ENCODE data around the gene MVD.

Gene MVD

GRCh38 chr16:88635671-88636319 lies 27.1 kb downstream of the MVD start:
- ATAC-seq = no peak
- Mint-ChIP-seq H3K9me3 (peaks cover 3% of the 10 kb centered on the region), H3K27ac (peak overlapping the region; percentile 84), H3K27me3 (peaks cover 9% of the 10 kb centered on the region), H3K4me3 (peak overlapping the region; percentile 63), H3K36me3 (peaks cover 22% of the 10 kb centered on the region), H3K4me1 (peaks cover 80% of the 10 kb centered on the region)

- no peak for ATAC-seq
- H3K9me3 Mint-ChIP-seq = peaks cover 3% of the 10 kb centered on the region
- H3K36me3 Mint-ChIP-seq = peaks cover 25% of the 10 kb centered on the region
- H3K27ac Mint-ChIP-seq = peak overlapping the region; percentile 84
- peaks cover 74% of the 10 kb centered on the region for H3K4me1 Mint-ChIP-seq
- H3K27me3 Mint-ChIP-seq = peaks cover 4% of the 10 kb centered on the region
- peak overlapping the region; percentile 84 for H3K4me3 Mint-ChIP-seq
Measured at GRCh38 chr16:88634994-88635670, 27.8 kb downstream of the MVD start.

- ATAC-seq = peak; percentile 84
- H3K27ac Mint-ChIP-seq = peak overlapping the region; percentile 84
- peaks cover 28% of the 10 kb centered on the region for H3K36me3 Mint-ChIP-seq
- H3K9me3 Mint-ChIP-seq = peaks cover 3% of the 10 kb centered on the region
- no peaks in the 10 kb centered on the region for H3K27me3 Mint-ChIP-seq
- H3K4me1 Mint-ChIP-seq = peaks cover 66% of the 10 kb centered on the region
- peak overlapping the region; percentile 84 for H3K4me3 Mint-ChIP-seq
Measured at GRCh38 chr16:88634141-88634993, 28.5 kb downstream of the MVD start.

GRCh38 chr16:88633684-88634140 lies 29.2 kb downstream of the MVD start:
- Mint-ChIP-seq H3K4me1 (peaks cover 60% of the 10 kb centered on the region), H3K9me3 (peaks cover 3% of the 10 kb centered on the region), H3K27ac (peak overlapping the region; percentile 84), H3K27me3 (no peaks in the 10 kb centered on the region), H3K36me3 (peaks cover 28% of the 10 kb centered on the region), H3K4me3 (peak overlapping the region; percentile 84)
- ATAC-seq = peak; percentile 78

GRCh38 chr16:88632587-88632930 lies 30.3 kb downstream of the MVD start:
- H3K9me3 Mint-ChIP-seq = peaks cover 3% of the 10 kb centered on the region
- no peaks in the 10 kb centered on the region for H3K27me3 Mint-ChIP-seq
- peak overlapping the region; percentile 84 for H3K27ac Mint-ChIP-seq
- H3K36me3 Mint-ChIP-seq = peaks cover 32% of the 10 kb centered on the region
- H3K4me3 Mint-ChIP-seq = no peak overlapping the region
- no peak for ATAC-seq
- peaks cover 48% of the 10 kb centered on the region for H3K4me1 Mint-ChIP-seq

- no peak overlapping the region for H3K4me3 Mint-ChIP-seq
- H3K36me3 Mint-ChIP-seq = peaks cover 37% of the 10 kb centered on the region
Measured at GRCh38 chr16:88631920-88632586, 30.8 kb downstream of the MVD start.

GRCh38 chr16:88631384-88631783 lies 31.5 kb downstream of the MVD start:
- Mint-ChIP-seq H3K4me3 (no peak overlapping the region), H3K27ac (no peak overlapping the region), H3K27me3 (no peaks in the 10 kb centered on the region), H3K36me3 (peaks cover 44% of the 10 kb centered on the region), H3K4me1 (peaks cover 41% of the 10 kb centered on the region), H3K9me3 (no peaks in the 10 kb centered on the region)
- ATAC-seq = no peak

More at GRCh38 chr16:88631920-88632586, 30.8 kb downstream of the MVD start:
- H3K9me3 Mint-ChIP-seq = peaks cover under 1% of the 10 kb centered on the region
- H3K27ac Mint-ChIP-seq = no peak overlapping the region
- ATAC-seq = no peak
- no peaks in the 10 kb centered on the region for H3K27me3 Mint-ChIP-seq
- peaks cover 43% of the 10 kb centered on the region for H3K4me1 Mint-ChIP-seq

GRCh38 chr16:88630941-88631340 lies 31.9 kb downstream of the MVD start:
- Mint-ChIP-seq H3K36me3 (peaks cover 48% of the 10 kb centered on the region), H3K27me3 (no peaks in the 10 kb centered on the region), H3K27ac (no peak overlapping the region), H3K9me3 (no peaks in the 10 kb centered on the region), H3K4me1 (peaks cover 37% of the 10 kb centered on the region), H3K4me3 (no peak overlapping the region)
- ATAC-seq = no peak

- H3K36me3 Mint-ChIP-seq = peaks cover 53% of the 10 kb centered on the region
- H3K27ac Mint-ChIP-seq = no peak overlapping the region
Measured at GRCh38 chr16:88630433-88630832, 32.5 kb downstream of the MVD start.

GRCh38 chr16:88629835-88630234 lies 33.1 kb downstream of the MVD start:
- no peaks in the 10 kb centered on the region for H3K9me3 Mint-ChIP-seq
- H3K4me3 Mint-ChIP-seq = no peak overlapping the region
- no peaks in the 10 kb centered on the region for H3K27me3 Mint-ChIP-seq
- ATAC-seq = no peak
- H3K27ac Mint-ChIP-seq = no peak overlapping the region
- peaks cover 57% of the 10 kb centered on the region for H3K36me3 Mint-ChIP-seq
- H3K4me1 Mint-ChIP-seq = peaks cover 26% of the 10 kb centered on the region

More at GRCh38 chr16:88630433-88630832, 32.5 kb downstream of the MVD start:
- no peaks in the 10 kb centered on the region for H3K9me3 Mint-ChIP-seq
- H3K27me3 Mint-ChIP-seq = no peaks in the 10 kb centered on the region
- H3K4me1 Mint-ChIP-seq = peaks cover 32% of the 10 kb centered on the region
- ATAC-seq = no peak
- H3K4me3 Mint-ChIP-seq = no peak overlapping the region

- Mint-ChIP-seq H3K27ac (no peak overlapping the region), H3K4me3 (no peak overlapping the region), H3K4me1 (peaks cover 13% of the 10 kb centered on the region), H3K36me3 (peaks cover 66% of the 10 kb centered on the region), H3K27me3 (no peaks in the 10 kb centered on the region), H3K9me3 (no peaks in the 10 kb centered on the region)
- no peak for ATAC-seq
Measured at GRCh38 chr16:88628512-88628974, 34.3 kb downstream of the MVD start.

- peaks cover 5% of the 10 kb centered on the region for H3K4me1 Mint-ChIP-seq
- peaks cover 68% of the 10 kb centered on the region for H3K36me3 Mint-ChIP-seq
- no peaks in the 10 kb centered on the region for H3K27me3 Mint-ChIP-seq
- H3K9me3 Mint-ChIP-seq = no peaks in the 10 kb centered on the region
- ATAC-seq = no peak
- no peak overlapping the region for H3K27ac Mint-ChIP-seq
- no peak overlapping the region for H3K4me3 Mint-ChIP-seq
Measured at GRCh38 chr16:88627531-88628411, 35.1 kb downstream of the MVD start.

GRCh38 chr16:88626646-88627045 lies 36.2 kb downstream of the MVD start:
- Mint-ChIP-seq H3K4me3 (no peak overlapping the region), H3K27ac (no peak overlapping the region), H3K36me3 (peaks cover 71% of the 10 kb centered on the region), H3K4me1 (no peaks in the 10 kb centered on the region), H3K27me3 (no peaks in the 10 kb centered on the region), H3K9me3 (no peaks in the 10 kb centered on the region)
- no peak for ATAC-seq

GRCh38 chr16:88624977-88625576 lies 37.8 kb downstream of the MVD start:
- peaks cover 59% of the 10 kb centered on the region for H3K36me3 Mint-ChIP-seq
- no peaks in the 10 kb centered on the region for H3K4me1 Mint-ChIP-seq
- H3K9me3 Mint-ChIP-seq = no peaks in the 10 kb centered on the region
- no peak overlapping the region for H3K27ac Mint-ChIP-seq
- no peak overlapping the region for H3K4me3 Mint-ChIP-seq
- ATAC-seq = no peak
- no peaks in the 10 kb centered on the region for H3K27me3 Mint-ChIP-seq

Measured in stimulated activated memory B cell treated with anti-CD40 and anti-IgM and Interleukin-4, amounts not matched to agents 10 μg/mL and 1 μg/mL and 100 μg/mL, for 72 hours (primary cell).